H1 (cell line): ENCODE results near the gene ZNF773. TPM values are rescaled to one million over a fixed set of nuclear protein-coding genes. Genes with fewer than 3 reads are reported as not detected.
"Not testable (repeated sequence)": the region's sequence is repeated elsewhere in the genome, so short reads cannot be mapped to it uniquely, and the experiment has no call there.

Experiments used
- CTCF ChIA-PET: fragments of 300-600 bp; sonication (Branson Sonifier 250); formaldehyde crosslinking; loops from one replicate; lab custom pipeline; 2021; ENCODE audit not compliant: partially characterized antibody; lab: Charles Lee
- POLR2A ChIA-PET: fragments of 300-600 bp; sonication (Branson Sonifier 250); formaldehyde crosslinking; loops from one replicate; lab custom pipeline; 2021; ENCODE audit warnings: inconsistent platforms; ENCODE audit not compliant: partially characterized antibody; lab: Charles Lee
- DNase-seq, 2 experiments: peaks; one replicate each; pipeline versions ENCODE4 v3.0.0 to v3.0.0-alpha.2; 2010 to 2022; ENCODE audit warnings: low spot score in 2 of 2, low read depth in 1 of 2, mixed read lengths in 1 of 2
- FAIRE-seq: peaks from 2 replicates; lab custom pipeline; 2011; peaks lifted over from hg19 to GRCh38; lab: Jason Lieb, UNC
- H2AFZ ChIP-seq: 2 replicates; pipeline ENCODE4 v1.8.1; 2012; ENCODE audit warnings: low read length, inconsistent platforms
- H2AK5ac ChIP-seq: 2 replicates; pipeline ENCODE4 v1.6.1; 2013; ENCODE audit warnings: low read depth, low read length
- H2BK120ac ChIP-seq: replicated peaks from 2 replicates; pipeline ENCODE3; 2013; ENCODE audit warnings: low read depth, low read length, inconsistent platforms
- H2BK12ac ChIP-seq: 2 replicates; pipeline ENCODE4 v1.6.1; 2013; ENCODE audit warnings: low read depth, low read length
- H2BK15ac ChIP-seq: 2 replicates; pipeline ENCODE4 v1.6.1; 2013; ENCODE audit warnings: low read length
- H2BK20ac ChIP-seq: 2 replicates; pipeline ENCODE4 v1.6.1; 2013; ENCODE audit warnings: low read length
- H2BK5ac ChIP-seq: 2 replicates; pipeline ENCODE4 v1.6.1; 2013; ENCODE audit warnings: low read depth, low read length
- H3K14ac ChIP-seq: 2 replicates; pipeline ENCODE4 v1.6.1; 2013; ENCODE audit warnings: inconsistent platforms; ENCODE audit not compliant: insufficient read length
- H3K18ac ChIP-seq: 2 replicates; pipeline ENCODE4 v1.6.1; 2013; ENCODE audit warnings: low read length; ENCODE audit errors: extremely low read depth
- H3K23ac ChIP-seq: 2 replicates; pipeline ENCODE4 v1.6.1; 2013; ENCODE audit warnings: inconsistent platforms; ENCODE audit not compliant: insufficient read length
- H3K23me2 ChIP-seq: 2 replicates; pipeline ENCODE4 v1.6.1; 2013; ENCODE audit warnings: low read depth, low read length
- H3K27ac ChIP-seq: 2 replicates; pipeline ENCODE4 v1.6.1; 2011; ENCODE audit warnings: low read depth, low read length, inconsistent platforms
- H3K27me3 ChIP-seq, 4 experiments: replicated peaks in 1 of 4; 1 replicate in 1 of 4; 2 replicates in 3 of 4; pipeline versions ENCODE4 v1.6.1 to v1.8.1; 2011 to 2013; ENCODE audit warnings: low read length in 3 of 4, mild to moderate bottlenecking in 3 of 4, inconsistent platforms in 2 of 4, mixed read lengths in 2 of 4, moderate library complexity in 1 of 4; ENCODE audit not compliant: control insufficient read depth in 3 of 4, insufficient read depth in 3 of 4; ENCODE audit errors: extremely low read depth in 1 of 4
- H3K36me3 ChIP-seq, 4 experiments: 2 replicates each; pipeline versions ENCODE4 v1.6.1 to v1.8.1; 2011 to 2013; ENCODE audit warnings: mild to moderate bottlenecking in 4 of 4, low read length in 3 of 4, moderate library complexity in 2 of 4, control low read depth in 1 of 4, inconsistent platforms in 1 of 4; ENCODE audit not compliant: insufficient read depth in 4 of 4, control insufficient read depth in 2 of 4
- H3K4ac ChIP-seq: replicated peaks from 2 replicates; pipeline ENCODE3; 2013; ENCODE audit warnings: low read length, low read depth, mixed read lengths, inconsistent platforms; ENCODE audit not compliant: insufficient read length
- H3K4me1 ChIP-seq, 4 experiments: replicated peaks in 1 of 4; 1 replicate in 1 of 4; 2 replicates in 3 of 4; pipeline versions ENCODE4 v1.6.1 to v1.8.1; 2011 to 2013; ENCODE audit warnings: low read length in 3 of 4, inconsistent platforms in 2 of 4, mixed read lengths in 1 of 4; ENCODE audit not compliant: insufficient read depth in 4 of 4, control insufficient read depth in 3 of 4
- H3K4me2 ChIP-seq, 2 experiments: 2 replicates each; pipeline versions ENCODE4 v1.6.1 to v1.8.1; 2011 to 2013; ENCODE audit warnings: low read depth in 2 of 2, low read length in 2 of 2, control low read depth in 1 of 2, inconsistent platforms in 1 of 2, mild to moderate bottlenecking in 1 of 2; ENCODE audit not compliant: insufficient read depth in 1 of 2
- H3K4me3 ChIP-seq, 4 experiments: fragments of 200-600, 300-600 bp in 1 of 4; sonication (generic), shearing (Covaris generic), sonication (Bioruptor Twin) in 1 of 4; 2 replicates each; pipeline versions ENCODE4 v1.5.1 to v1.8.1; 2011 to 2016; ENCODE audit warnings: low read length in 4 of 4, low read depth in 3 of 4, control low read depth in 2 of 4, inconsistent platforms in 2 of 4, mild to moderate bottlenecking in 2 of 4, mixed read lengths in 1 of 4, moderate library complexity in 1 of 4; ENCODE audit not compliant: insufficient read depth in 2 of 4; ENCODE audit errors: extremely low read depth in 1 of 4
- H3K56ac ChIP-seq: replicated peaks from 2 replicates; pipeline ENCODE3; 2013; ENCODE audit warnings: low read depth, mild to moderate bottlenecking, mixed read lengths, low read length, inconsistent platforms; ENCODE audit not compliant: insufficient read length
- H3K79me1 ChIP-seq: 2 replicates; pipeline ENCODE4 v1.6.1; 2013; ENCODE audit warnings: low read depth, low read length, control low read depth
- H3K79me2 ChIP-seq, 2 experiments: 2 replicates each; pipeline versions ENCODE4 v1.6.1 to v1.8.1; 2012 to 2013; ENCODE audit warnings: low read length in 2 of 2, mild to moderate bottlenecking in 2 of 2, inconsistent platforms in 1 of 2; ENCODE audit not compliant: insufficient read depth in 2 of 2, control insufficient read depth in 1 of 2
- H3K9ac ChIP-seq, 4 experiments: replicated peaks in 1 of 4; 1 replicate in 1 of 4; 2 replicates in 3 of 4; pipeline versions ENCODE4 v1.6.1 to v1.8.1; 2011 to 2013; ENCODE audit warnings: low read depth in 3 of 4, low read length in 3 of 4, control low read depth in 2 of 4, mild to moderate bottlenecking in 2 of 4, moderate library complexity in 2 of 4, inconsistent platforms in 1 of 4; ENCODE audit errors: extremely low read depth in 1 of 4
- H3K9me3 ChIP-seq, 2 experiments: 2 replicates each; pipeline versions ENCODE4 v1.6.1 to v1.8.1; 2012 to 2013; ENCODE audit warnings: mild to moderate bottlenecking in 2 of 2, moderate library complexity in 2 of 2, control low read depth in 1 of 2, inconsistent platforms in 1 of 2, low read depth in 1 of 2, low read length in 1 of 2, mixed read lengths in 1 of 2; ENCODE audit not compliant: insufficient read depth in 2 of 2
- H4K20me1 ChIP-seq, 2 experiments: replicated peaks in 1 of 2; 2 replicates each; pipeline versions ENCODE3 to v1.8.1; 2011 to 2013; ENCODE audit warnings: inconsistent platforms in 2 of 2, low read length in 2 of 2, mild to moderate bottlenecking in 1 of 2; ENCODE audit not compliant: insufficient read depth in 2 of 2, control insufficient read depth in 1 of 2
- H4K5ac ChIP-seq: 2 replicates; pipeline ENCODE4 v1.6.1; 2013; ENCODE audit warnings: low read length, low read depth, mixed read lengths, inconsistent platforms; ENCODE audit not compliant: insufficient read length
- H4K8ac ChIP-seq: 2 replicates; pipeline ENCODE4 v1.8.0; 2013; ENCODE audit warnings: mild to moderate bottlenecking, moderate library complexity, low read length, inconsistent platforms; ENCODE audit not compliant: insufficient read depth; ENCODE audit errors: extremely low read depth
- H4K91ac ChIP-seq: replicated peaks from 2 replicates; pipeline ENCODE3; 2013; ENCODE audit warnings: low read length, mixed read lengths, inconsistent platforms; ENCODE audit not compliant: insufficient read length
- WGBS, 2 experiments: shearing (Covaris generic) in 1 of 2; methylation state at CpG; one replicate each; pipeline versions ENCODE4 v1.1.6 to v1.1.7; 2013 to 2015; ENCODE audit warnings: low lambda C conversion rate in 2 of 2, mixed read lengths in 2 of 2, inconsistent platforms in 1 of 2, low coverage in 1 of 2, missing lambda C conversion rate in 1 of 2; ENCODE audit not compliant: insufficient replicate concordance in 2 of 2, insufficient coverage in 1 of 2, insufficient read length in 1 of 2; ENCODE audit errors: extremely low coverage in 1 of 2, missing lambda C conversion rate in 1 of 2; 5-methylcytosine and 5-hydroxymethylcytosine counted together
- polyA plus RNA-seq, 7 experiments: library from polyadenylated mRNA; depleted of rRNA in 3 of 7; stranded (reverse) in 5 of 7; unstranded in 2 of 7; fragments of >200 nt in 5 of 7; fragments of 200-250 nt in 2 of 7; gene quantifications; 1 replicate in 5 of 7; 2 replicates in 1 of 7; 4 replicates in 1 of 7; pipeline versions ENCODE4 v1.2.1 to v1.2.3, GENCODE V29; 2011 to 2013; ENCODE audit warnings: missing spikeins in 2 of 7, mixed read lengths in 2 of 7
- total RNA-seq: library from RNA; stranded (reverse); fragmentation: NEBNext Ultra II Directional; extraction: Animal tissue kit (Norgen Biotek cat#: 25700); gene quantifications from 2 replicates; pipeline ENCODE4 v1.2.1, GENCODE V29; 2021

The ZNF773 gene
- total and polyA plus RNA-seq, 2 of the 8 experiments (the other 6 are each of a cell fraction or from before 2014, with no cell fraction given), result 4.2 to 8.3 TPM

GRCh38 chr19:57488299-57488644 is 11.5 kb upstream of the ZNF773 start:
- FAIRE-seq, H2BK12ac ChIP-seq: not testable (repeated sequence)

GRCh38 chr19:57499332-57499679 is 432 bp upstream of the ZNF773 start:
- H4K91ac ChIP-seq, CTCF ChIA-PET, H3K18ac ChIP-seq, H4K20me1 ChIP-seq, H3K4me1 ChIP-seq, H3K56ac ChIP-seq, H2BK12ac ChIP-seq, H3K79me1 ChIP-seq, H3K4ac ChIP-seq, H3K14ac ChIP-seq, H2BK15ac ChIP-seq, H3K23ac ChIP-seq, H3K27me3 ChIP-seq, H4K5ac ChIP-seq, H3K9me3 ChIP-seq, H3K27ac ChIP-seq, H3K36me3 ChIP-seq, H3K23me2 ChIP-seq, FAIRE-seq, H2AK5ac ChIP-seq, H3K9ac ChIP-seq, H4K8ac ChIP-seq, H2BK20ac ChIP-seq, H2BK120ac ChIP-seq, DNase-seq, H2BK5ac ChIP-seq: not testable (repeated sequence)
- 0 out of 2 replicates have a peak overlapping the region, but pooled peaks have one; percentile 77 for H2AFZ ChIP-seq
- H3K79me2 ChIP-seq, result peaks cover 3 to 23% of the 10 kb centered on the region in 2 experiments; a peak in 3 of 4 replicates
- H3K4me2 ChIP-seq, result peak overlapping the region; percentile 46; a peak in 2 of 4 replicates
- H3K4me3 ChIP-seq, result peak overlapping the region in 2 of 4 experiments; percentile 69 to 85; a peak in 2 of 8 replicates
- POLR2A ChIA-PET, result interaction anchor here (0.8 to 1.0 kb wide), 2 partner anchors 12 to 59 kb away, joined by 3 read pairs; partner anchors contain the start of gene ZNF419

More at GRCh38 chr19:57488299-57488644, 11.5 kb upstream of the ZNF773 start:
- H4K20me1 ChIP-seq, H3K9me3 ChIP-seq, H3K4me1 ChIP-seq, H3K56ac ChIP-seq, H2BK20ac ChIP-seq, H3K23me2 ChIP-seq, H4K5ac ChIP-seq, H4K91ac ChIP-seq, H2BK15ac ChIP-seq, H2AK5ac ChIP-seq, H3K27ac ChIP-seq, H2BK120ac ChIP-seq, CTCF ChIA-PET, H3K27me3 ChIP-seq, H3K23ac ChIP-seq, H3K14ac ChIP-seq, H2AFZ ChIP-seq, H3K4ac ChIP-seq, H2BK5ac ChIP-seq, DNase-seq, H3K18ac ChIP-seq, H4K8ac ChIP-seq, H3K79me1 ChIP-seq, H3K79me2 ChIP-seq: not testable (repeated sequence)
- Histone ChIP-seq H3K4me2 (peak overlapping the region; percentile 80 to 90), H3K36me3 (peaks cover 2 to 27% (median 11%) of the 10 kb centered on the region in 4 experiments; a peak in 6 of 8 replicates), H3K4me3 (peak overlapping the region; percentile 38 to 91 (median 42); a peak in 6 of 8 replicates), H3K9ac (peak overlapping the region in 1 of 4 experiments; percentile 72; a peak in 2 of 7 replicates)
- no CpG with 5 or more reads among the region's 1 CpG for WGBS, 2 experiments
- POLR2A ChIA-PET, result interaction anchor here (0.9 to 4.1 kb wide), 5 partner anchors 10 to 193 kb away, joined by 3 to 20 read pairs (median 3); partner anchors contain the start of genes ZNF749 and ZNF773
